ENCODE measurements around the gene TSPAN18. TPM values are rescaled to one million over a fixed set of nuclear protein-coding genes. Genes with fewer than 3 reads are reported as not detected.

The TSPAN18 gene
- total and polyA plus RNA-seq, 9 donors = 2.1 to 35.3 (median 14.4) TPM

- Histone ChIP-seq H3K4me3 (no peak overlapping the region), H3K9me3 (no peaks in the 10 kb centered on the region), H3K27me3 (no peaks in the 10 kb centered on the region), H3K4me1 (ENCODE audit: insufficient read depth) (peaks cover 1% of the 10 kb centered on the region), H3K27ac (no peak overlapping the region), H3K36me3 (no peaks in the 10 kb centered on the region)
- intact Hi-C loops (cut with DNase I) = no loop called here
- TF ChIP-seq EP300 (IDR thresholded peaks at IDR 0.05) = no peak
- TF ChIP-seq POLR2A (IDR thresholded peaks at IDR 0.05) = no peak
- TF ChIP-seq CTCF (IDR thresholded peaks at IDR 0.05) = no peak
- no peak for DNase-seq
- 68 to 85% (median 71%) methylated on average over 9 of the region's 9 CpGs for WGBS, 3 donors
Measured at GRCh38 chr11:44853666-44854065, 126.9 kb downstream of the TSPAN18 start.

- Histone ChIP-seq H3K4me3 (no peak overlapping the region), H3K27me3 (no peaks in the 10 kb centered on the region), H3K9me3 (no peaks in the 10 kb centered on the region), H3K36me3 (no peaks in the 10 kb centered on the region), H3K4me1 (ENCODE audit: insufficient read depth) (peaks cover 1% of the 10 kb centered on the region), H3K27ac (no peak overlapping the region)
- no peak for DNase-seq
- intact Hi-C loops (cut with DNase I) = no loop called here
- WGBS, 3 donors = 69 to 73% (median 69%) methylated on average over 5 of the region's 5 CpGs
- no peak for TF ChIP-seq POLR2A (IDR thresholded peaks at IDR 0.05)
Measured at GRCh38 chr11:44854086-44854485, 127.3 kb downstream of the TSPAN18 start.

- peak overlapping the region; percentile 2 to 30 for H3K27ac ChIP-seq
- 35 to 51% (median 44%) methylated on average over 5 of the region's 5 CpGs for WGBS, 3 donors
- no peak for DNase-seq
- no peaks in the 10 kb centered on the region for H3K36me3 ChIP-seq
- no peaks in the 10 kb centered on the region for H3K9me3 ChIP-seq
- intact Hi-C loops (cut with DNase I) = no loop called here
- H3K4me3 ChIP-seq = no peak overlapping the region
- H3K4me1 ChIP-seq (ENCODE audit: insufficient read depth) = peaks cover 1% of the 10 kb centered on the region
- TF ChIP-seq POLR2A (IDR thresholded peaks at IDR 0.05) = no peak
- no peak for TF ChIP-seq CTCF (IDR thresholded peaks at IDR 0.05)
- no peak for TF ChIP-seq EP300 (IDR thresholded peaks at IDR 0.05)
- H3K27me3 ChIP-seq = no peaks in the 10 kb centered on the region
Measured at GRCh38 chr11:44854741-44855492, 128.2 kb downstream of the TSPAN18 start.

GRCh38 chr11:44855493-44855849 lies 128.7 kb downstream of the TSPAN18 start:
- TF ChIP-seq EP300 (IDR thresholded peaks at IDR 0.05) (no peak), POLR2A (IDR thresholded peaks at IDR 0.05) (no peak), CTCF (IDR thresholded peaks at IDR 0.05) (no peak)
- no peak for DNase-seq
- Histone ChIP-seq H3K27ac (no peak overlapping the region), H3K36me3 (no peaks in the 10 kb centered on the region), H3K4me1 (ENCODE audit: insufficient read depth) (peaks cover 1% of the 10 kb centered on the region), H3K4me3 (no peak overlapping the region), H3K27me3 (no peaks in the 10 kb centered on the region), H3K9me3 (no peaks in the 10 kb centered on the region)
- intact Hi-C loops (cut with DNase I) = no loop called here

- intact Hi-C loops (cut with DNase I) = no loop called here
- Histone ChIP-seq H3K36me3 (no peaks in the 10 kb centered on the region), H3K4me1 (ENCODE audit: insufficient read depth) (peaks cover 7% of the 10 kb centered on the region), H3K4me3 (no peak overlapping the region), H3K27ac (no peak overlapping the region), H3K27me3 (no peaks in the 10 kb centered on the region), H3K9me3 (no peaks in the 10 kb centered on the region)
- WGBS, 3 donors = 87 to 90% (median 88%) methylated on average over 11 of the region's 11 CpGs
- TF ChIP-seq CTCF (IDR thresholded peaks at IDR 0.05) (no peak), POLR2A (IDR thresholded peaks at IDR 0.05) (no peak), EP300 (IDR thresholded peaks at IDR 0.05) (no peak)
- DNase-seq = no peak
Measured at GRCh38 chr11:44857490-44858090, 130.8 kb downstream of the TSPAN18 start.

All from ovary (tissue), 9 donors.